GM12878 (cell line): ENCODE data around the gene MAP3K7CL. TPM values are rescaled to one million over a fixed set of nuclear protein-coding genes. Genes with fewer than 3 reads are reported as not detected.

Source experiments
- LARP7 ChIP-seq: fragments of 450-650 bp; IDR thresholded peaks from 2 replicates; pipeline ENCODE4 v1.6.1; 2017; ENCODE audit warnings: mild to moderate bottlenecking
- polyA plus RNA-seq, 11 experiments: library from polyadenylated mRNA; depleted of rRNA in 4 of 11; unstranded in 6 of 11; stranded (reverse) in 5 of 11; fragments of >200 nt; fragmentation: Nextera tagmentation in 4 of 11; fragmentation: Illumina TruSeq in 1 of 11; extraction: Ambion mirVana in 4 of 11; extraction: Trizol in 1 of 11; gene quantifications; 1 replicate in 1 of 11; 2 replicates in 10 of 11; pipeline versions ENCODE4 v1.2.1 to v1.2.3, GENCODE V29; 2011 to 2016; ENCODE audit warnings: inconsistent platforms in 2 of 11, missing spikeins in 2 of 11, low read depth in 1 of 11
- total RNA-seq, 4 experiments: library from RNA; depleted of rRNA in 3 of 4; stranded (reverse); fragments of >200 nt in 3 of 4; fragmentation: Illumina TruSeq in 1 of 4; extraction: Trizol in 1 of 4; gene quantifications; 2 replicates each; pipeline versions ENCODE4 v1.2.1 to v1.2.3, GENCODE V29; 2013 to 2021
- TF ChIP-seq, protein P1 (sequence below): IDR thresholded peaks from 2 replicates; pipeline ENCODE4 v1.6.1; 2012; ENCODE audit warnings: improper control_type of control experiment, low read depth, low read length; ENCODE audit not compliant: insufficient replicate concordance
- TF ChIP-seq, protein P2 (sequence below): fragments of 450-650 bp; formaldehyde crosslinking; IDR thresholded peaks from 2 replicates; pipeline ENCODE4 v1.4.0; 2022; ENCODE audit warnings: mild to moderate bottlenecking, moderate library complexity

MAP3K7CL gene
- total and polyA plus RNA-seq, 10 of the 15 experiments (the other 5 are each of a cell fraction or from before 2014, with no cell fraction given): 3.2 to 19.7 (median 6.6) TPM

GRCh38 chr21:29085106-29085752, 45.2 kb upstream of the MAP3K7CL start (continued):
- TF ChIP-seq, protein P1, sequence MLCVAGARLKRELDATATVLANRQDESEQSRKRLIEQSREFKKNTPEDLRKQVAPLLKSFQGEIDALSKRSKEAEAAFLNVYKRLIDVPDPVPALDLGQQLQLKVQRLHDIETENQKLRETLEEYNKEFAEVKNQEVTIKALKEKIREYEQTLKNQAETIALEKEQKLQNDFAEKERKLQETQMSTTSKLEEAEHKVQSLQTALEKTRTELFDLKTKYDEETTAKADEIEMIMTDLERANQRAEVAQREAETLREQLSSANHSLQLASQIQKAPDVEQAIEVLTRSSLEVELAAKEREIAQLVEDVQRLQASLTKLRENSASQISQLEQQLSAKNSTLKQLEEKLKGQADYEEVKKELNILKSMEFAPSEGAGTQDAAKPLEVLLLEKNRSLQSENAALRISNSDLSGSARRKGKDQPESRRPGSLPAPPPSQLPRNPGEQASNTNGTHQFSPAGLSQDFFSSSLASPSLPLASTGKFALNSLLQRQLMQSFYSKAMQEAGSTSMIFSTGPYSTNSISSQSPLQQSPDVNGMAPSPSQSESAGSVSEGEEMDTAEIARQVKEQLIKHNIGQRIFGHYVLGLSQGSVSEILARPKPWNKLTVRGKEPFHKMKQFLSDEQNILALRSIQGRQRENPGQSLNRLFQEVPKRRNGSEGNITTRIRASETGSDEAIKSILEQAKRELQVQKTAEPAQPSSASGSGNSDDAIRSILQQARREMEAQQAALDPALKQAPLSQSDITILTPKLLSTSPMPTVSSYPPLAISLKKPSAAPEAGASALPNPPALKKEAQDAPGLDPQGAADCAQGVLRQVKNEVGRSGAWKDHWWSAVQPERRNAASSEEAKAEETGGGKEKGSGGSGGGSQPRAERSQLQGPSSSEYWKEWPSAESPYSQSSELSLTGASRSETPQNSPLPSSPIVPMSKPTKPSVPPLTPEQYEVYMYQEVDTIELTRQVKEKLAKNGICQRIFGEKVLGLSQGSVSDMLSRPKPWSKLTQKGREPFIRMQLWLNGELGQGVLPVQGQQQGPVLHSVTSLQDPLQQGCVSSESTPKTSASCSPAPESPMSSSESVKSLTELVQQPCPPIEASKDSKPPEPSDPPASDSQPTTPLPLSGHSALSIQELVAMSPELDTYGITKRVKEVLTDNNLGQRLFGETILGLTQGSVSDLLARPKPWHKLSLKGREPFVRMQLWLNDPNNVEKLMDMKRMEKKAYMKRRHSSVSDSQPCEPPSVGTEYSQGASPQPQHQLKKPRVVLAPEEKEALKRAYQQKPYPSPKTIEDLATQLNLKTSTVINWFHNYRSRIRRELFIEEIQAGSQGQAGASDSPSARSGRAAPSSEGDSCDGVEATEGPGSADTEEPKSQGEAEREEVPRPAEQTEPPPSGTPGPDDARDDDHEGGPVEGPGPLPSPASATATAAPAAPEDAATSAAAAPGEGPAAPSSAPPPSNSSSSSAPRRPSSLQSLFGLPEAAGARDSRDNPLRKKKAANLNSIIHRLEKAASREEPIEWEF: no peak
- TF ChIP-seq, protein P2, sequence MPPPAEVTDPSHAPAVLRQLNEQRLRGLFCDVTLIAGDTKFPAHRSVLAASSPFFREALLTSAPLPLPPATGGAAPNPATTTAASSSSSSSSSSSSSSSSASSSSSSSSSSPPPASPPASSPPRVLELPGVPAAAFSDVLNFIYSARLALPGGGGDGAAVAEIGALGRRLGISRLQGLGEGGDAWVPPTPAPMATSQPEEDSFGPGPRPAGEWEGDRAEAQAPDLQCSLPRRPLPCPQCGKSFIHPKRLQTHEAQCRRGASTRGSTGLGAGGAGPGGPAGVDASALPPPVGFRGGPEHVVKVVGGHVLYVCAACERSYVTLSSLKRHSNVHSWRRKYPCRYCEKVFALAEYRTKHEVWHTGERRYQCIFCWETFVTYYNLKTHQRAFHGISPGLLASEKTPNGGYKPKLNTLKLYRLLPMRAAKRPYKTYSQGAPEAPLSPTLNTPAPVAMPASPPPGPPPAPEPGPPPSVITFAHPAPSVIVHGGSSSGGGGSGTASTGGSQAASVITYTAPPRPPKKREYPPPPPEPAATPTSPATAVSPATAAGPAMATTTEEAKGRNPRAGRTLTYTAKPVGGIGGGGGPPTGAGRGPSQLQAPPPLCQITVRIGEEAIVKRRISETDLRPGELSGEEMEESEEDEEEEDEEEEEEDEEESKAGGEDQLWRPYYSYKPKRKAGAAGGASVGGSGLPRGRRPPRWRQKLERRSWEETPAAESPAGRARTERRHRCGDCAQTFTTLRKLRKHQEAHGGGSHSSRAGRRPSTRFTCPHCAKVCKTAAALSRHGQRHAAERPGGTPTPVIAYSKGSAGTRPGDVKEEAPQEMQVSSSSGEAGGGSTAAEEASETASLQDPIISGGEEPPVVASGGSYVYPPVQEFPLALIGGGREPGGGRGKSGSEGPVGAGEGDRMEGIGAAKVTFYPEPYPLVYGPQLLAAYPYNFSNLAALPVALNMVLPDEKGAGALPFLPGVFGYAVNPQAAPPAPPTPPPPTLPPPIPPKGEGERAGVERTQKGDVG (CRISPR knock-in tag): no peak
- TF ChIP-seq LARP7: no peak
